GM18526 (cell line): ENCODE measurements around the gene PSMD5.

Experiments
- POLR2A ChIP-seq: IDR thresholded peaks from 3 replicates; pipeline ENCODE4 v1.6.1; 2011; ENCODE audit not compliant: insufficient read length; ENCODE audit errors: extremely low read depth

The PSMD5 gene

DNA sequence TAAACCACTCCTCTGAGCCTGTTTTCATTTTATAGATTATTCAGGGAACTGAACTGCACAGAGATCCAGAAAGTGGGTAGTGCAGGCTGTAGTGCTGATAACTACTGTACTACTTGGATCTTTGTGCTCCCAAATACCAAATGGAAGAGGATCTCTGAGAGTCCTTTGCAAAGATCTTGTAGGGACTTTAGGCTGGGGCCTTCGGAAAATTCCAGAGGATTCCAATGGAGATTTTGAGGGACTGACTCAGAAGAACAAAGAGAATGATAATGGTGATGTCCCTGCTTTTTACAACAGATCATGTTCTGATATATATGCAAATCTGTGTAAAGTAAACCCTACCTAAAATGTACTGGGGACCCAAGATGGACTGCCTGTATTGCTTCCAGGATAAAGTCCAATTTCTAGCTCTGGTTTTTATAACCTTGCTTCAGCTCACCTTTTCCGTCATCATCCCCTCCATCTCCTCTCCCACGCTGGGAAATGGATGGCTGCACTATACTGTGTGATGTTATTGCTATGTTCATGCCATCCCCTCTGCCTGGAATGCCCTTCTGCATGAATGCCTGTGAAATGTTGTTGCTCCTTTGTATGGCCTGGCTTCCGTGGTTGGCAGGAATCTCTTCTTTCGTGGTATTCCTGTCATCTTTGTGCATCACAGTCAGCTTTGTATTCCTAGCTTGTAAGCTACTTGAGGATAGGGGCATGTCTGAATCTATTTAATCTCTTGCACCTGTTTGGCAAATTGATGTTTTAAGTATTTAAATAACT, 9.7 kb upstream of the PSMD5 start:
- TF ChIP-seq POLR2A, result no peak

DNA sequence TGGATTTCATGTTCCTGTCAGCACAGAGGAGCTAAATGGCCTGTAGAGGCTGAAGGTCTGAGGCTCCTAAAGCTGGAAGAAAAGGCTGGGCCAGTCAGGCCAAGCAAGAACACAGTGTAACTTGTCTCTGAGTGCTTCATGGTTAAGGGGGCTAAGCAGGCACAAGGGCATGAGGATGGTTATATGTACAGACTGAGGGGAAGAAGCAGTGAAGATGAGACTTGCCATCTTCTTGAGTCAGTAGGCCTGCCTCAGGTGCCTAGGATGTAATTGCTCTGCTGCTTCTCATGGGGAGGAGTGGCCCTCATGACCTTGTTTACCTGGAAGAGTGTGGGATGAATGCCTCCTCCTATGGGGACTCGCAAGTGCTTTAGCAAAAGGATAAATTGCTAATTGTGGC, 8.7 kb upstream of the PSMD5 start:
- TF ChIP-seq POLR2A, result no peak

DNA sequence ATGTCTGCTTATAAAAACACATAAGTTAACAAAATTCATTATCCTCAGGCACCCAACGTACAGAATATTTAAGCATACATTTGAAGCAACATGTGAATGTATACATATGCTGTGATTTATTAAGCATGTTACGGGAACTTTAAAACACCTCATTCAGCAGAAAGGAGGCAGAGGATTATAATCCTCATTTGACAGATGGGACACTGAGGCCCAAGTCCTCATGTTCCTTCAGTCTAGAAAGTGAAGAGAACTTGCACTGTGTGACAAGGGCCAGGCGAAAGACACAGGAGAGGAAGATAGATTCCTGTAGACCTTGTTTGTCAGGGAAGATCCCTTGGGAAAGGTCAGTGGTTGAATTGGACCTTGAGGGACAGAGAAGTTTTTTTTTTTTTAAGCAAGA, 7.6 kb upstream of the PSMD5 start:
- TF ChIP-seq POLR2A, result no peak

DNA sequence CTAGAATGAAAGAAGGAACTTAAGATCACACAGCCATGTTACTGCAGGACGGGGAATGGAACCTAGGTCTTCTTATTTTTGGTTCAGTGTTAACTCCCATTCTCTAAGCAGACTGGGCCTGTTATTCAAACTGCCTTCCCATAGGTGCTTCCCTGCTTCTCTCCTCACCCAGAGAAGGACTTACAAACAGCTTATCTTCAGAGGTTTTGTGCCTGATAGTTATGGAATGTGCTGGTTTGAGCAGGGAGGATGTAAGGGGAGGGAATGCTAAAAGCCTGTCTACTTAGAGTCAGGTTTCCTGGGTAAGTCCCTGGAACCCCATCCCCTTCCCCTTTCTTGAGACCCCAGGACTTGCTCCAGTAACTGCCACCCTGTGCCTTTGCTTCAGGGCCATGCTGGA, 4.2 kb upstream of the PSMD5 start:
- TF ChIP-seq POLR2A, result no peak

DNA sequence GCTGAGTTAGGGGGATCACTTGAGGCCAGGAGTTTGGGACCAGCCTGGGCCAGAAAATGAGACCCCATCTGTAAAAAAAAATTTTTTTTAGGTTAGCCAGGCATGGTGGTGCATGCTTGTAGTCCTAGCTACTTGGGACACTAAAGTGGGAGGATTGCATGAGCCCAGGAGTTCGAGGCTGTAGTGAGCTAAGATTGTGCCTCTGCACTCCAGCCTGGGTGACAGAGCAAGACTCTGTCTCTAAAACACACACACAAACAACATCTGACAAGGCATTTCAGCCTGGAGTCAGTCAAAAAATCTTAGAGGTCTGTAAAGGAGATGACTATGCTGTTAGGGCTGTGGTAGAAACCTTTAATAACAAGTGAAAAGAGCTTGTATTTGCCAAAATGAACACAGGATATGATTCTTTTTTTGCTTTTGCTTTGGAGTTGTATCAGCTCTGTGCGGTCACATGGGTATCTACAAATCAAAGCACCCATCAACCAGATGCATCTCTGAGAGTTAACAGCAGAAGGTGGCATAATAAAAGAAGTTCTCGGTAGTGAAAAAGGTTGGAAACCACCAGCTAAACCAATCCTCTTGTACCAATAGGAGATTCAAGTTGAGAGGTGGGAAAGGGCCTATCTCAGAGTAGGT, 3.6 kb upstream of the PSMD5 start:
- no peak for TF ChIP-seq POLR2A

DNA sequence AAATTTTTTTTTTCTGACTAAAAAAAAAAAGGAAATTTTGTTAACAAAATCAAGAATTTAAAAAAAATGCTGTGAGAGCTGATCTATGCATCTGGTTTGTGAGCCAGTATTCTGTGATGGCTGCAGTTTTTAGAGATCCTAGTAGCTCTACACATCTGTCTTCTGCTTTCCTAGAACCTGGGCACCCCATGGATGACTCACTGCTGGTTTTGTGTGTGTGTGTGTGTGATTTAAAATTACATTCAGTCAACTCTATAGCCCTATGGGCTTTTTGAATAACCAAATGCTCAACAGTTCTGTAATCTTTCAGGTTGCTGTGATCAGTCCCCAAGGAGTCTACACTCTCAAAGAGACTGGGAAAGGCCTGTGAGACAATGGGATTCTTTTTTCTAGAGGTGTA, 2.5 kb upstream of the PSMD5 start:
- TF ChIP-seq POLR2A, result no peak

DNA sequence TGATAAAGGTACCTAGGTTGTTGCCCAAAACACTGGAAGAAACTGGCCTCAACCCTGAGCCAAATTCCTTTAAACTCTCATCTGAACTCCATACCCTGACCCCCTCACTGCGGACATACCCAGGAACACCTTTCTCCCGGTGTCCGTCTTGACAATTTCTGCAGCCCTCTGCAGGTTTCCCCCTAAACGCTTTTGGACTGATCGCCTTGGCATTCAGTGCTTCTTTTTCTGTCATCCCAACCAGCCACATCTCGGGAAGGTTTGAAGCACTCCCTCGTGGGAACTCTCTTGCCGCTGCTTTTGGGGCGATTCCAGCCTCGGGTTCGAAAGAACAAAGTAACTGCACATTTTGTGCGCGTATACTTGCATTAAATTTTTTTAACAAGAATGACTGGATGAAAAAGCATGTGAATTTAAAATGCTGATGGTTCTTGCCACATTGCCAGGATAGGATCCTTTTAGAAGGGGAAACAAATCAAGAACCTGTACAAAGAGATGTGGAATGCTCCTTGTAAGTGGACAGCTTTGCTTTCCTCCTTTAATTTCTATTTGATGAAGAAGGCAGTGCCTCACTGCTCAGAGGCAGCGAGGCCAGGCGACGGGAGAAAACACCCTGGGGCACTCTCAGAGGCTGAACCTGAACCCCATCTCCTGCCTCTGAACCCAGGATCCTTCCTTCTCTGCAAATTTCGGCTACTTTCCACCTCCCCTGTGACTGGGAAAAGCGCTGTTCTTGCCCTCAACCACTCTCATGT, 615 bp downstream of the PSMD5 start:
- TF ChIP-seq POLR2A, result no peak

DNA sequence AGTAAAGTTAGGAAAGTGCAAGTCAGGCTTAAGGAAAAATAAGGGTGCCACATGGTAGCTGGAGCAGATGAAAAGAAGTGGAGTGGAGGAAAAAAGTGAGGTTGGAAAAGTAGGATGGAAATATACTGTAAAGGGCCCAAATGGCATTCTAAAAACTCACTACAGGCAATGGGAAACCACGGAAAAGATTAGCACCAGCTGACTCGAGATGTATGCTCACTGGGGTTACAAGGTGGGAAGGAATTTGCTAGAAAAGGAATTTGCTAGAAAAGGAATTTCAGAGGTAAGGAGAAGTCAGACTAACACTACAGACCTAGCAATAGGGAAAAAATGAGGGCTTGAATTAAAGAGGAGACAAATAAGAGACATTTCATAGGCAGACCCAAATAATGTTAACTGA, 3.6 kb downstream of the PSMD5 start:
- no peak for TF ChIP-seq POLR2A

DNA sequence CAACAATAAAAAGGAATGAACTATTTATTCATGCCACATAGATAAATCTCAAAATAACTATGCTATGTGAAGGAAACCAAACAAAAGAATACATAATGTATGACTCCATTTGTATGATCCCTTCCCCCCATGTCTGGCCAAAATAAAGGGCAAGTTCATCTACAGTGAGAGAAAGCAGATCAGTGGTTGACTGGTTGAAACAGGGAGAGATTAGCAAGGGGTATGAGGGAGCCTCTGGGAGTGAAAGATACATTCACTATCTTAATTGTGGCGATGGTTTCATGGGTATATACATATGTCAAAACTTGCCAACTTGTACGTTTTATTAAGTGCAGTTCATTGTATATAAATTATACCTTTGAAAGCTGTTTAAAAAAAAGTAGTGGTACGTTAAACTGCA, 4.8 kb downstream of the PSMD5 start:
- TF ChIP-seq POLR2A, result no peak

DNA sequence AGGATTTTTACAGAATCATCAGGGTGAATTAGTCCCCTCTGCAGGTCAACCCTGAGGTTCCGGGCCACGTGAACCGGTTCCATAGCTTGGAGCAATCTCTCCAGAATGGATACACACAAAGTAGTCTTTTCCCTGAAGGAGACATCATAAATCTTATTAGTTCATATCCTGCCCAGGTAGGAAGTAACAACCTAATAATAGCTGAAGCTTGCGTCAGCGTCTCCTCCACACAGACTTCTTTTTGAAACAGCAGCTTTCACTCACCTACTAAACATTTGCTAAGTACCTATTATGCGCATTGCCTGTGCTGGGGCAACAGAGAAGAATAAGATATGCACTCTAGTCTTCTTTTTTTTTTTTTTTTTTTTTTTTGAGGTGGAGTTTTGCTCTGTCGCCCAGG, 9.4 kb downstream of the PSMD5 start:
- TF ChIP-seq POLR2A, result no peak

DNA sequence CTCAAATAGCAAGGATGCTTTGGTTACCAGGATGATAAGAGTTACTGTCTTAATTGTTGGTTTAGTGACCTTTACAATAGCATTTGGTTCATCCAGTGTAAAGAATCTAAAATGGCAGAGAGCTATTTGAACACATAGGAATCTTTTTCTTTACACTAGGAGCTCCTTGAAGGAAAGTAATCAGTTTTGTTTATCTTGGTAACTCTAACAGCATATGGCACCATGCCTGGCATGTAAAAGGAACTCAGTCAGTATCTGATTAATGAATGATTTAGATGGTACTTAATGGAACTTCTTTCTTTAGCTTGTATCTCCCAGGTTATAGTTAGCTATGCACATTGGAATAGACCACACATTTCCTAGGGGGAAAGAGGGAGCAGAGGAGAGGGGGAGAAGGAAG, 9.9 kb downstream of the PSMD5 start:
- TF ChIP-seq POLR2A, result no peak

DNA sequence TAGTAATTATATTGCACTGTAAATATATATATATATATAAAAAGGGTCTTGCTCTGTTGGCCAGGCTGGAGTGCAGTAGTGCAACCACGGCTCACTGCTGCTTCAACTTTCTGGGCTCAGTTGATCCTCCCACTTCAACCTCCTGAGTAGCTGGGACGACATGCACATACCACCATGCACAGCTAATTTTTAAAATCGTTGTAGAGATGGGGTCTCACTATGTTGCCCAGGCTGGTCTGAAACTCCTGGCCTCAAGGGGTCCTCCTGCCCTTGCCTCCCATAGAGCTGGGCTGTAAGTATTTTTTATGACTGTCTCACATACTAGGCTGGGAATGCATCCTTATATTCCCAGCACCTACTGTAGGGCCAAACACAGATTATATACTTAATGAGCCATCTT, 11.9 kb downstream of the PSMD5 start:
- no peak for TF ChIP-seq POLR2A

DNA sequence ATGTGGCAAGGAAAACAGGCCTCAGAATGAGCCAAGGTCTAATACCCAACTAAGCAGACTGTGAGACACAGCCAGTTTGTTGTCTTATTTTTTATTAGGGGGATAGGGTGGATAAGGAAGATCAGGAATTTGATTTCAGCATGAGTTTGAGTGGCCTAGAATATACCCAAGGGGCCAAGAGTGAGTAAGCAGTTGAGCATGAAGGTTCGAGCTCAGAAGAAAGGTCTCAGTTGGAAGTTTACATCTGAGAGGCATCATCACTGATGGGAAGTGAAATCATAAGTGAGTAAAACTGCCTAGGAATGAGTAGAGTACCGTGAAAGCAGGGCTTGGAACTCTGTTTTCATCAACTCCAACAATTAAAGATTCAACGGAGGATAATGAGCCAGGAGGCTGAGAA, 12.6 kb downstream of the PSMD5 start:
- no peak for TF ChIP-seq POLR2A

DNA sequence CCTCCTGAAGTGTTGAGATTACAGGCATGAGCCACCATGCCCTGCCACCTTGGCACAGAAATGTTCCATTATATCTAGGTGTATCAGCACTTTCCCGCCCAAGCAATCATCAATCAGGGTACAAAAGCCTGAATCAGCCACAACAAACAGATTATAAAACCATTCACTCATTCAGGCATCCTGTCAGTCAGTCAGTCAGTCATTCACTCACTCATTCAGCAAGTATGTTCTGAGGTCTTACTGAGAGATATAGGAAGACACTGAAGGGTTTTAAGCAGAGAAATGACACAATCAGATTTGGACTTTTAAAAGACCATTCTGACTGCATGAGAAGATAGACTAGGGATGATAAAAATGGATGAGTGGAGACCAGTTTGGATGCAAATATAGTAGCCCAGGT, 13.1 kb downstream of the PSMD5 start:
- no peak for TF ChIP-seq POLR2A

DNA sequence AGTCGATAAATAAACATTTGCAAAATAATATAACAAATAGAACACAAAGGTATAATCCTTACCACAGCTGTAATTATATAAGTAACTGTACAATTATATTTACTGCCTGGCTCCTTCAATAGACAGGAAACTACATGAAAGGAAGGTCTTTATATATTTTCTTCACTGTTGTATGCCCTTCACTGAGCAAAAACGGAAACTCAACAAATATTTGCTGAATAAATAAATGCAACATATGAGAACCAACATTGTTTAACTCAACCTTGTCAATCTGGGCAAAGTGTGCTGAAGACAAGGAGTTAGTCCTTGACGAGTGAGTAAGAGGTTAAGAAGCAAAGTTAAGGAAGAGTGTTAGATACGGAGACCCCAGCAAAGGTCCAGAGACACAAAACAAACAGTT, 22.6 kb downstream of the PSMD5 start:
- no peak for TF ChIP-seq POLR2A

DNA sequence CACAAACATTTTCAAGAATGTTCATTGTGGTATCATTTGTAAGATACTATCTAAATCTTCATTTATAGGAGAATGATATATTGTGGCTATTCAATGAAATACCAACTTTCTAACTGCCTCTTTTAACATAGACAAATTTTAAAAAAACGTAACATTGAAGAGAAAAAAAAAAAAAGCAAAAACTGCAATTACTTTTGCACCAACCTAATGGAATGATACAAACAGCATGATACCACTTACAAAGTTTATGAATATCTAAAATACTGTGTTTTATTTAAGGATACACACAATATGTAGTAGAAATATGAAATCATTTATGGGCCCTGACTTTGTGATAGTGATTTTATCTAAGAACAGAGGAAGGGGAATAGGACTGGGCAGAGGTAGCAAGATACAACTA, 24.1 kb downstream of the PSMD5 start:
- no peak for TF ChIP-seq POLR2A
